ENCODE results near the gene ST6GALNAC6. TPM values are rescaled to one million over a fixed set of nuclear protein-coding genes. Genes with fewer than 3 reads are reported as not detected.
"Not testable (repeated sequence)": the region's sequence is repeated elsewhere in the genome, so short reads cannot be mapped to it uniquely, and the experiment has no call there.

The ST6GALNAC6 gene
- total RNA-seq, 4 donors from 2014 or later: 50.5 to 72.9 (median 65.6) TPM

GRCh38 chr9:127847833-127848755 is 51.3 kb downstream of the ST6GALNAC6 start:
- TF ChIP-seq, protein P1, sequence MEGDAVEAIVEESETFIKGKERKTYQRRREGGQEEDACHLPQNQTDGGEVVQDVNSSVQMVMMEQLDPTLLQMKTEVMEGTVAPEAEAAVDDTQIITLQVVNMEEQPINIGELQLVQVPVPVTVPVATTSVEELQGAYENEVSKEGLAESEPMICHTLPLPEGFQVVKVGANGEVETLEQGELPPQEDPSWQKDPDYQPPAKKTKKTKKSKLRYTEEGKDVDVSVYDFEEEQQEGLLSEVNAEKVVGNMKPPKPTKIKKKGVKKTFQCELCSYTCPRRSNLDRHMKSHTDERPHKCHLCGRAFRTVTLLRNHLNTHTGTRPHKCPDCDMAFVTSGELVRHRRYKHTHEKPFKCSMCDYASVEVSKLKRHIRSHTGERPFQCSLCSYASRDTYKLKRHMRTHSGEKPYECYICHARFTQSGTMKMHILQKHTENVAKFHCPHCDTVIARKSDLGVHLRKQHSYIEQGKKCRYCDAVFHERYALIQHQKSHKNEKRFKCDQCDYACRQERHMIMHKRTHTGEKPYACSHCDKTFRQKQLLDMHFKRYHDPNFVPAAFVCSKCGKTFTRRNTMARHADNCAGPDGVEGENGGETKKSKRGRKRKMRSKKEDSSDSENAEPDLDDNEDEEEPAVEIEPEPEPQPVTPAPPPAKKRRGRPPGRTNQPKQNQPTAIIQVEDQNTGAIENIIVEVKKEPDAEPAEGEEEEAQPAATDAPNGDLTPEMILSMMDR (IDR thresholded peaks at IDR 0.05): no peak
- no peak for TF ChIP-seq POLR2A (IDR thresholded peaks at IDR 0.05)
- 75 to 79% methylated on average over 12 of the region's 12 CpGs for WGBS, 2 donors
- intact Hi-C loops (cut with DNase I; ENCODE audit: low total_unique reads): no loop called here
- no peak overlapping the region for H3K4me3 ChIP-seq (ENCODE audit: low read depth, poor library complexity, severe bottlenecking)
- DNase-seq (ENCODE audit: low spot score in 2 of 2): no peak

GRCh38 chr9:127847178-127847510 is 52.3 kb downstream of the ST6GALNAC6 start:
- intact Hi-C loops (cut with DNase I; ENCODE audit: low total_unique reads): no loop called here
- no peak overlapping the region for H3K4me3 ChIP-seq (ENCODE audit: low read depth, poor library complexity, severe bottlenecking)
- WGBS, 2 donors: 64 to 76% methylated on average over 6 of the region's 6 CpGs
- no peak for DNase-seq (ENCODE audit: low spot score in 2 of 2)
- no peak for TF ChIP-seq POLR2A (IDR thresholded peaks at IDR 0.05)
- TF ChIP-seq, protein P1 (IDR thresholded peaks at IDR 0.05): no peak

- intact Hi-C loops (cut with DNase I; ENCODE audit: low total_unique reads): no loop called here
- WGBS, 2 donors: 40 to 47% methylated on average over 16 to 18 of the region's 18 CpGs
- no peak overlapping the region for H3K4me3 ChIP-seq (ENCODE audit: low read depth, poor library complexity, severe bottlenecking)
- no peak for DNase-seq (ENCODE audit: low spot score in 2 of 2)
- TF ChIP-seq, protein P1 (IDR thresholded peaks at IDR 0.05): no peak
- TF ChIP-seq POLR2A (IDR thresholded peaks at IDR 0.05): no peak
These were observed 52.8 kb downstream of the ST6GALNAC6 start for GRCh38 chr9:127846443-127847177.

GRCh38 chr9:127845619-127846018 is 53.8 kb downstream of the ST6GALNAC6 start:
- 97% methylated on average over 4 of the region's 4 CpGs for WGBS, 2 donors
- DNase-seq (ENCODE audit: low spot score in 2 of 2); H3K4me3 ChIP-seq (ENCODE audit: low read depth, poor library complexity, severe bottlenecking); intact Hi-C loops (cut with DNase I; ENCODE audit: low total_unique reads): not testable (repeated sequence)

GRCh38 chr9:127844821-127845359 is 54.5 kb downstream of the ST6GALNAC6 start:
- TF ChIP-seq, protein P1 (IDR thresholded peaks at IDR 0.05): no peak
- no peak for TF ChIP-seq POLR2A (IDR thresholded peaks at IDR 0.05)
- WGBS, 2 donors: 68 to 74% methylated on average over 16 of the region's 16 CpGs
- intact Hi-C loops (cut with DNase I; ENCODE audit: low total_unique reads): no loop called here
- H3K4me3 ChIP-seq (ENCODE audit: low read depth, poor library complexity, severe bottlenecking): no peak overlapping the region
- DNase-seq (ENCODE audit: low spot score in 2 of 2): no peak

All from lower leg skin (tissue), 4 donors.